Lung (tissue), 12 donors: ENCODE data around the gene TCF15. TPM values are rescaled to one million over a fixed set of nuclear protein-coding genes. Genes with fewer than 3 reads are reported as not detected.
"Not testable (repeated sequence)": the region's sequence is repeated elsewhere in the genome, so short reads cannot be mapped to it uniquely, and the experiment has no call there.

Experiments
- ATAC-seq: fragments of 200-7000 bp; cut with Tn5 transposase; one replicate; pipeline ENCODE4 v1.9.1; 2020; ENCODE audit warnings: moderate number of reproducible peaks; ENCODE audit not compliant: insufficient read depth, low FRiP score
- DNase-seq, 3 donors: peaks; one replicate each; pipeline ENCODE4 v3.0.0-alpha.2; 2013 to 2017
- H3K27ac ChIP-seq, 2 donors: one replicate each; pipeline ENCODE4 v1.5.1; 2013; ENCODE audit warnings: mild to moderate bottlenecking in 2 of 2, moderate library complexity in 2 of 2, control low read depth in 1 of 2, inconsistent platforms in 1 of 2, low read depth in 1 of 2, low read length in 1 of 2
- H3K27me3 ChIP-seq, 3 donors: one replicate each; pipeline ENCODE4 v1.5.1; 2013; ENCODE audit warnings: low read length in 2 of 3; ENCODE audit not compliant: control insufficient read depth in 3 of 3, insufficient read depth in 3 of 3
- H3K36me3 ChIP-seq, 4 donors: one replicate each; pipeline ENCODE4 v1.5.1; 2013; ENCODE audit warnings: low read length in 4 of 4, mild to moderate bottlenecking in 1 of 4, moderate library complexity in 1 of 4; ENCODE audit not compliant: control insufficient read depth in 4 of 4, insufficient read depth in 4 of 4
- H3K4me1 ChIP-seq, 5 donors: one replicate each; pipeline ENCODE4 v1.5.1; 2013; ENCODE audit warnings: low read length in 5 of 5, mild to moderate bottlenecking in 2 of 5, moderate library complexity in 1 of 5; ENCODE audit not compliant: control insufficient read depth in 5 of 5, insufficient read depth in 5 of 5
- H3K4me3 ChIP-seq: one replicate; pipeline ENCODE4 v1.5.1; 2013; ENCODE audit warnings: mild to moderate bottlenecking, control low read depth, moderate library complexity
- H3K9ac ChIP-seq, 2 donors: one replicate each; pipeline ENCODE4 v1.5.1; 2013; ENCODE audit warnings: low read length in 2 of 2, control low read depth in 1 of 2; ENCODE audit not compliant: insufficient read depth in 1 of 2
- H3K9me3 ChIP-seq, 4 donors: one replicate each; pipeline ENCODE4 v1.5.1; 2013; ENCODE audit warnings: low read length in 3 of 4, mild to moderate bottlenecking in 1 of 4, moderate library complexity in 1 of 4; ENCODE audit not compliant: control insufficient read depth in 4 of 4, insufficient read depth in 3 of 4
- CTCF ChIP-seq: IDR thresholded peaks from 2 replicates; pipeline ENCODE4 v1.5.1; 2012; ENCODE audit warnings: mild to moderate bottlenecking; ENCODE audit errors: control extremely low read depth, extremely low read depth
- WGBS, 2 donors: extraction: QIAGEN DNeasy Blood & Tissue Kit; methylation state at CpG; one replicate each; pipeline ENCODE4 v1.1.7; 2013; 5-methylcytosine and 5-hydroxymethylcytosine counted together
- polyA plus RNA-seq, 2 donors: library from polyadenylated mRNA; stranded (reverse); fragments of 200-250 nt; gene quantifications; one replicate each; pipeline ENCODE4 v1.2.1, GENCODE V29; 2013
- total RNA-seq, 2 donors: library from RNA; depleted of rRNA in 1 of 2; stranded (reverse); fragments of >200 nt in 1 of 2; gene quantifications; one replicate each; pipeline ENCODE4 v1.2.1, GENCODE V29; 2014 to 2021
- donor health status: control.
- donor health status: control.
- donor health status: Bipolar disorder and iron deficiency.
- donor health status: healthy.
- donor health status: DM: yes; HTN: yes; CAD: no.

TCF15 gene
- total and polyA plus RNA-seq, 4 donors = 0.28 to 0.82 (median 0.40) TPM; not detected in 1

GRCh38 chr20:584971-585301 lies 25.2 kb downstream of the TCF15 start:
- no peaks in the 10 kb centered on the region for H3K36me3 ChIP-seq
- ATAC-seq (no peak), DNase-seq (no peak)
- no peak overlapping the region for H3K9ac ChIP-seq
- H3K27me3 ChIP-seq = peaks cover 0 to 10% (median 2%) of the 10 kb centered on the region in 3 donors
- H3K4me3 ChIP-seq = no peak overlapping the region
- no peak for TF ChIP-seq CTCF
- H3K4me1 ChIP-seq = peaks cover 0 to 6% (median 0%) of the 10 kb centered on the region in 5 donors
- H3K27ac ChIP-seq = no peak overlapping the region
- WGBS, 2 donors = 76 to 86% methylated on average over 7 of the region's 7 CpGs
- no peaks in the 10 kb centered on the region for H3K9me3 ChIP-seq

DNA sequence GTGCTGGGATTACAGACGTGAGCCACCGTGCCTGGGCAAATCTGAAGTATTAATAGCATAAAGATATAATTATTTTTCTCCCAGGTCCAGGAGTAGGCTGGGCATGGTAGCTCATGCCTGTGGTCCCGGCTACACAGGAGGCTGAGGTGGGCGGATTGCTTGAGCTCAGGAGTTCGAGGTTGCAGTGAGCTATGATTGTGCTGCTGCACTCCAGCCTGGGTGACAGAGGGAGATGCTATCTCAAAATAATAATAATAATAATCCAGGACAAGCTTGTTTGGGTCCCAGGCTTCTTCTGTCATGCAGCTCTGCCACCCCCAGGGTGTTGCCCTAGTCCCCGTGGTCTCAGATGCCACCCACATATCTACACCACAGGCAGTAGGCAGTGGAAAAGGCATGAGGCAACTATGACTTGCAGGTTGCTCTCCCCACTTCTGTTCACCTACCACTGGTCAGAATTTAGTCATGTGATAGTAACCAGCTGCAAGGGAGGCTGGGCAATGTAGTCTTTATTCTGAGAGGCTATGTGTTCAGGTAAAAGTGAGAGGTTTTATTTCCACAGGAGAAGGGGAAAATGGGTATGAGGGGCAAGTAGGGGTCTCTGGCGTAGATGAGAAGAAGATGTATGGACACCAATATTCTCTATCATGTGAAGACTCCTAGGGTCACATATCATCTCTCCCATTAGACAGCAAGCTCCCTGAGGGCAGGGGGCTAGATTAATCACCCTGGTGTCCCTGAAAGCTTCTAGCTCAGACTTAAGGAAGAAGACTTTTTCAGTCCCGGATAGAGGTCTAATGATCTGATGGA lies 25.7 kb downstream of the TCF15 start:
- Histone ChIP-seq H3K4me1 (peaks cover 0 to 5% (median 0%) of the 10 kb centered on the region in 5 donors), H3K9me3 (no peaks in the 10 kb centered on the region), H3K27ac (no peak overlapping the region), H3K36me3 (no peaks in the 10 kb centered on the region), H3K4me3 (no peak overlapping the region), H3K27me3 (peaks cover 0 to 10% (median 2%) of the 10 kb centered on the region in 3 donors), H3K9ac (no peak overlapping the region)
- ATAC-seq = no peak
- DNase-seq = no peak
- WGBS, 2 donors = 81 to 82% methylated on average over 8 of the region's 8 CpGs
- no peak for TF ChIP-seq CTCF

GRCh38 chr20:582204-582603 lies 27.9 kb downstream of the TCF15 start:
- no peak for TF ChIP-seq CTCF
- H3K27ac ChIP-seq = no peak overlapping the region
- WGBS, 2 donors = 66 to 72% methylated on average over 5 of the region's 5 CpGs
- peaks cover 0 to 10% (median 2%) of the 10 kb centered on the region in 3 donors for H3K27me3 ChIP-seq
- no peaks in the 10 kb centered on the region for H3K9me3 ChIP-seq
- ATAC-seq (no peak), DNase-seq (no peak)
- H3K9ac ChIP-seq = no peak overlapping the region
- H3K36me3 ChIP-seq = no peaks in the 10 kb centered on the region
- no peaks in the 10 kb centered on the region for H3K4me1 ChIP-seq
- H3K4me3 ChIP-seq = no peak overlapping the region

GRCh38 chr20:578940-579690 lies 31.0 kb downstream of the TCF15 start:
- WGBS, 2 donors = 72 to 81% methylated on average over 7 of the region's 8 CpGs
- H3K27ac ChIP-seq, H3K27me3 ChIP-seq, H3K9ac ChIP-seq, H3K9me3 ChIP-seq, H3K4me1 ChIP-seq, ATAC-seq, H3K4me3 ChIP-seq, DNase-seq, H3K36me3 ChIP-seq: not testable (repeated sequence)
